Transverse colon (tissue), 4 donors: ENCODE data around the gene SRRM4.

Experiments
- CTCF ChIP-seq, 5 experiments: fragments of 200-600 bp in 3 of 5; fragments of 450-650 bp in 2 of 5; sonication (generic) in 3 of 5; IDR thresholded peaks; 1 replicate in 2 of 5; 2 replicates in 3 of 5; pipeline ENCODE4 v1.5.1; 2016 to 2017; ENCODE audit warnings: antibody characterized with exemption in 5 of 5, inconsistent platforms in 3 of 5, mild to moderate bottlenecking in 2 of 5, moderate library complexity in 1 of 5
- EP300 ChIP-seq: sonication (generic); formaldehyde crosslinking; IDR thresholded peaks from one replicate; pipeline ENCODE4 v1.6.1; 2017; ENCODE audit warnings: antibody characterized with exemption, low read depth
- POLR2A ChIP-seq: fragments of 450-650 bp; IDR thresholded peaks from one replicate; pipeline ENCODE4 v1.6.1; 2016; ENCODE audit warnings: antibody characterized with exemption, mild to moderate bottlenecking, moderate library complexity
- POLR2AphosphoS5 ChIP-seq, 3 donors: sonication (generic); formaldehyde crosslinking; IDR thresholded peaks; one replicate each; pipeline ENCODE4 v1.6.1; 2016; ENCODE audit warnings: antibody characterized with exemption in 3 of 3

GRCh38 chr12:119153477-119154434 is 172.4 kb downstream of the SRRM4 start:
- TF ChIP-seq POLR2AphosphoS5 (IDR thresholded peaks at IDR 0.05): no peak
- no peak for TF ChIP-seq CTCF (IDR thresholded peaks at IDR 0.05)
- no peak for TF ChIP-seq POLR2A
- no peak for TF ChIP-seq EP300
